Right lobe of liver (tissue), 6 donors: ENCODE results near the gene RPGRIP1L. TPM values are rescaled to one million over a fixed set of nuclear protein-coding genes. Genes with fewer than 3 reads are reported as not detected.

Experiments
- ATAC-seq, 4 donors: fragments of 200-7000 bp; cut with Tn5 transposase; one replicate each; pipeline ENCODE4 v1.9.1; 2020; ENCODE audit warnings: mild to moderate bottlenecking in 4 of 4, moderate library complexity in 4 of 4
- DNase-seq, 3 donors: peaks; one replicate each; pipeline ENCODE4 v3.0.0-alpha.2; 2020
- H3K27ac ChIP-seq, 3 donors: fragments of 200-600 bp; one replicate each; pipeline ENCODE4 v1.8.0; 2022
- H3K27me3 ChIP-seq, 2 donors: fragments of 200-600 bp; one replicate each; pipeline ENCODE4 v1.8.0; 2022
- H3K36me3 ChIP-seq, 4 donors: fragments of 200-600 bp; sonication (generic) in 1 of 4; one replicate each; pipeline versions ENCODE4 v1.5.1 to v1.8.0; 2017 to 2022; ENCODE audit warnings: control low read depth in 1 of 4
- H3K4me1 ChIP-seq, 4 donors: fragments of 200-600 bp; sonication (generic) in 1 of 4; one replicate each; pipeline versions ENCODE4 v1.5.1 to v1.8.0; 2017 to 2022; ENCODE audit warnings: control low read depth in 1 of 4
- H3K4me3 ChIP-seq, 3 donors: fragments of 200-600 bp; one replicate each; pipeline ENCODE4 v1.8.0; 2022
- H3K9me3 ChIP-seq, 4 donors: fragments of 200-600 bp; sonication (generic) in 1 of 4; one replicate each; pipeline versions ENCODE4 v1.5.1 to v1.8.0; 2017 to 2022; ENCODE audit warnings: control low read depth in 1 of 4
- POLR2A ChIP-seq: fragments of 450-650 bp; IDR thresholded peaks from one replicate; pipeline ENCODE4 v1.6.1; 2017; ENCODE audit warnings: antibody characterized with exemption, mild to moderate bottlenecking
- WGBS: methylation state at CpG from one replicate; pipeline ENCODE4 v1.1.6; 2018; ENCODE audit warnings: low coverage, low lambda C conversion rate; ENCODE audit not compliant: insufficient coverage; ENCODE audit errors: missing lambda C conversion rate; 5-methylcytosine and 5-hydroxymethylcytosine counted together
- intact Hi-C, 2 donors: fragments of 100-400 bp; cut with DNase I; formaldehyde crosslinking; loops; one replicate each; pipeline versions ENCODE4 v1.11.2 to v1.14.1; 2022
- total RNA-seq, 6 experiments: library from RNA; depleted of rRNA in 2 of 6; stranded (reverse); fragments of >200 nt in 2 of 6; fragmentation: NEBNext Ultra II Directional in 3 of 6; extraction: Animal tissue kit (Norgen Biotek cat#: 25700) in 3 of 6; gene quantifications; one replicate each; pipeline versions ENCODE4 v1.1.0 to v1.2.4, GENCODE V29; 2016 to 2023
- TF ChIP-seq, protein P1 (sequence below), 4 donors: fragments of 200-600 bp in 3 of 4; fragments of 450-650 bp in 1 of 4; IDR thresholded peaks; one replicate each; pipeline versions ENCODE4 v1.5.1 to v1.8.0; 2016 to 2022; ENCODE audit warnings: antibody characterized with exemption in 4 of 4, mild to moderate bottlenecking in 2 of 4
- donor health status: DM: no; HTN: yes; CAD: no.
- donor health status: DM: no; HTN: no; CAD: no.
- donor health status: DM: no; HTN: no; CAD: no.
- donor health status: DM: no; HTN: yes; CAD: no.
- donor health status: DM: no; HTN: yes; CAD: no.

RPGRIP1L gene
- total RNA-seq, 6 experiments from 2014 or later = 0.86 to 2.0 (median 1.3) TPM

DNA sequence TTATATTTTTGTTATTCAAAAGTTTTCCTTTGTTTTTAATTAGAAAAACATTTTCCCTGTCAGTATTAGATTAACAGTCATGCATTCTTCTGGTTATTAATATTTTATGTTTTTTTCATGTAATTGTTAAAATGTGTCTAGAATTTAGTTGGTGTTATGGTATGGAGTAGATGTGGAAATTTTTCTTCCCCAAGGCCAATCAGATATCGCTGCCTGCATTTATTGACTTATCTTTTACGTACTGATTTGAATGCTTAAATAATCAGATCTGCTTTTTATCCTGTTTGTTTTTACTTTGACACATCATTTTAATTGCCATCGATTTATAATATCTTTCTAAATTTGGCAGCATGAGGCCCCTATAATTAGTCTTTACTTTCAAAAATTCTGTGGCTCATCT lies 13.9 kb upstream of the RPGRIP1L start:
- no peaks in the 10 kb centered on the region for H3K36me3 ChIP-seq
- intact Hi-C loops = no loop called here
- TF ChIP-seq POLR2A = no peak
- TF ChIP-seq, protein P1, sequence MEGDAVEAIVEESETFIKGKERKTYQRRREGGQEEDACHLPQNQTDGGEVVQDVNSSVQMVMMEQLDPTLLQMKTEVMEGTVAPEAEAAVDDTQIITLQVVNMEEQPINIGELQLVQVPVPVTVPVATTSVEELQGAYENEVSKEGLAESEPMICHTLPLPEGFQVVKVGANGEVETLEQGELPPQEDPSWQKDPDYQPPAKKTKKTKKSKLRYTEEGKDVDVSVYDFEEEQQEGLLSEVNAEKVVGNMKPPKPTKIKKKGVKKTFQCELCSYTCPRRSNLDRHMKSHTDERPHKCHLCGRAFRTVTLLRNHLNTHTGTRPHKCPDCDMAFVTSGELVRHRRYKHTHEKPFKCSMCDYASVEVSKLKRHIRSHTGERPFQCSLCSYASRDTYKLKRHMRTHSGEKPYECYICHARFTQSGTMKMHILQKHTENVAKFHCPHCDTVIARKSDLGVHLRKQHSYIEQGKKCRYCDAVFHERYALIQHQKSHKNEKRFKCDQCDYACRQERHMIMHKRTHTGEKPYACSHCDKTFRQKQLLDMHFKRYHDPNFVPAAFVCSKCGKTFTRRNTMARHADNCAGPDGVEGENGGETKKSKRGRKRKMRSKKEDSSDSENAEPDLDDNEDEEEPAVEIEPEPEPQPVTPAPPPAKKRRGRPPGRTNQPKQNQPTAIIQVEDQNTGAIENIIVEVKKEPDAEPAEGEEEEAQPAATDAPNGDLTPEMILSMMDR (IDR thresholded peaks at IDR 0.05) = no peak
- H3K4me3 ChIP-seq = no peak overlapping the region
- H3K27ac ChIP-seq = no peak overlapping the region
- no peaks in the 10 kb centered on the region for H3K9me3 ChIP-seq
- no peak for ATAC-seq
- no peaks in the 10 kb centered on the region for H3K27me3 ChIP-seq
- peaks cover 0 to 5% (median 0%) of the 10 kb centered on the region in 4 donors for H3K4me1 ChIP-seq
- DNase-seq = no peak
- 77% methylated on average over 3 of the region's 3 CpGs for WGBS

DNA sequence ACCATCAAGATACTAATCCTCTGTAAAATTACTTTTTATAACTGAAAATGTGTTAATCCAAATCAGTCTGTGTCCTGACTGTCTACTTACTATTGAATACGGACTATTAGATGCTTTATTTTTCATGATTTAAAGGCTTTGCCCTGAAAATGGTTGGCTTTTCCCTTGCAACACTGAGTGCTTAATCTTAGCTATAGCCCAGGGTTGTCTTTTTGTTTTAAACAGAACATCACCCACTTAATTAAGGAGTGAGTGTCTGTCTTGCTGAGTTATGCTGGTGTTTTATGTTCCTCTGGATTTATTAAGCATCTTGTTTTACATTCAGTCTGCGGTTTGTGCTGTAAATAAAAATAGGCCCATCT lies 11.3 kb upstream of the RPGRIP1L start:
- H3K4me1 ChIP-seq = peaks cover 0 to 5% (median 0%) of the 10 kb centered on the region in 4 donors
- no peak for DNase-seq
- TF ChIP-seq, protein P1 (IDR thresholded peaks at IDR 0.05) = no peak
- TF ChIP-seq POLR2A = no peak
- no peaks in the 10 kb centered on the region for H3K36me3 ChIP-seq
- no peak overlapping the region for H3K27ac ChIP-seq
- WGBS = 89% methylated on average over 2 of the region's 2 CpGs
- no peaks in the 10 kb centered on the region for H3K27me3 ChIP-seq
- intact Hi-C loops = no loop called here
- ATAC-seq = no peak
- no peaks in the 10 kb centered on the region for H3K9me3 ChIP-seq
- H3K4me3 ChIP-seq = no peak overlapping the region

DNA sequence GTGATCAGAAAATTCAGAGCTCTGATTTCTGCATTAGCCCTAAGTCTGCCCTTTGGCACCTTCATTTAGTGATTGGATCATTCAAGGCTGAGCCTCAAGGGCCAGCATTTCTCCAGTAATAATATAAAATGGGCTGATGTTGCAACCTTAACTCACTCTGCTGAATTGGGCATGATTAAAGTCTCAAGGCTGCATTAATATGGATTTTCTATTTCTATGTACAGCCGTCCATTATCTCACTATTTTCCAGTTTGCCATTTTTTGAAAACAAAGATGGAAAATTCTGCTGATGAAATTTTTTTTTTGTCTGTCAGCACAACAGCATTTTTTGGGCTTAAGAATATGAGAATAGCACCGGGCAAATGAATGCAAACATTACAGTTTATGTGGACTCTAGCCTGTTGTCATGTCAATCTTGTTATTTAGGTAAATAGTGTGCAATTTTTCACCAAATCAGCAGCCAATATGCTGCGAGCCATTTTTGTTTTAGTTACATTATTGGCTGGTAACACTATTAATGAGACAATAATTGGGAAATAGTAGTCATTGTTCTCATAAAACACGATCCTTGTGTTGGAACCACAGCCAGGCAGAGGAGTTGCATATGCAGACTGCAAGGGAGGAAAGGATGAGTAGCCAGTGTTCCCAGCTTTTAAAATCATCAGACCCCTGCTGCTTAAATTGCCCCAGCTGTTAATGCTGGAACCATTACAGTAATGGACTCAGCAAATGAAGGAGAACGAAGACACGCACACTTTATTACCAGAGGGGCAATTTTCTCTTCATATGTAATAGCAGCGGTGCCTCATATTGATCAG lies 10.8 kb upstream of the RPGRIP1L start:
- TF ChIP-seq, protein P1 (IDR thresholded peaks at IDR 0.05) = no peak
- no peak for TF ChIP-seq POLR2A
- DNase-seq (no peak), ATAC-seq (no peak)
- Histone ChIP-seq H3K4me3 (no peak overlapping the region), H3K27ac (no peak overlapping the region), H3K27me3 (no peaks in the 10 kb centered on the region), H3K36me3 (no peaks in the 10 kb centered on the region), H3K9me3 (no peaks in the 10 kb centered on the region), H3K4me1 (peaks cover 0 to 5% (median 0%) of the 10 kb centered on the region in 4 donors)
- 63% methylated on average over 7 of the region's 7 CpGs for WGBS
- intact Hi-C loops = no loop called here

DNA sequence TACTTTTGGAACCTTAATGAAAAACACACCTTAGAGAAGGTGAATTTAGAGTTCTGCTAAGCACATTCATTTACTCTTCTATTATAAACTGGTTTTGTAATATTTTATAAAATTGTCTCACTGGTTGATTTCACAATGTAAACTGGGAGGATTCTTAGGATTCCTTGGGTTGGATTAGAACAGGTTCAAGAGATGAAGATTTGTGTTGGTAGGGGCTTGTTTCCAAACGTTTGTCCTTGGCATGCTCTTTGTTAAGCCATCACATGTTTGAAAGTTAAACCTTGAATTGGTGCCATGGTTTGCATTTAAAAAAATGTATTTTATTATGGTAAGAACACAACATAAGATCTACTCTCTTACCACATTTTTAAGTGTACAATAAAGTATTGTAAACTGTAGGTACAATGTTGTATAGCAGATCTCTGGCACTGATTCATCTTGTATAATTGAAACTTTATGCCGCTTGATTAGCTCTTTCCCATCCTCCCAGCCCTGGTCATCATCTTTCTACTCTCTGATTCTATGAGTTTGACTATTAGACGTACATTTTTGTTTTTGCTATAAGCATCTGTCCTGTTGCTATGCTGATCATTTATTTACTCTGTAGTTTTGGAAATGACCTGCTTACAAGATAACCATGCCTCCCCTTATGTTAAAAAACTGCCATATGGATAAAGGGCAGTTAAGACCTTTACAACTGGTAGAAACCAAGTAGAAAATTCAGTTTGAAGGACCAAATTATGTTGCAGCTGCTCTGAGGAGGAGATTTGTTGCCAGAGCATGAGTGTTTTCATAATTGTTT lies 9.9 kb upstream of the RPGRIP1L start:
- intact Hi-C loops = no loop called here
- H3K9me3 ChIP-seq = no peaks in the 10 kb centered on the region
- no peaks in the 10 kb centered on the region for H3K27me3 ChIP-seq
- DNase-seq = no peak
- H3K4me1 ChIP-seq = peaks cover 0 to 5% (median 0%) of the 10 kb centered on the region in 4 donors
- H3K4me3 ChIP-seq = no peak overlapping the region
- no peaks in the 10 kb centered on the region for H3K36me3 ChIP-seq
- ATAC-seq = no peak
- 74% methylated on average over 3 of the region's 3 CpGs for WGBS
- no peak for TF ChIP-seq POLR2A
- TF ChIP-seq, protein P1 (IDR thresholded peaks at IDR 0.05) = no peak
- H3K27ac ChIP-seq = no peak overlapping the region
